Measurements from ENCODE around the gene SCG5.

The SCG5 gene

DNA sequence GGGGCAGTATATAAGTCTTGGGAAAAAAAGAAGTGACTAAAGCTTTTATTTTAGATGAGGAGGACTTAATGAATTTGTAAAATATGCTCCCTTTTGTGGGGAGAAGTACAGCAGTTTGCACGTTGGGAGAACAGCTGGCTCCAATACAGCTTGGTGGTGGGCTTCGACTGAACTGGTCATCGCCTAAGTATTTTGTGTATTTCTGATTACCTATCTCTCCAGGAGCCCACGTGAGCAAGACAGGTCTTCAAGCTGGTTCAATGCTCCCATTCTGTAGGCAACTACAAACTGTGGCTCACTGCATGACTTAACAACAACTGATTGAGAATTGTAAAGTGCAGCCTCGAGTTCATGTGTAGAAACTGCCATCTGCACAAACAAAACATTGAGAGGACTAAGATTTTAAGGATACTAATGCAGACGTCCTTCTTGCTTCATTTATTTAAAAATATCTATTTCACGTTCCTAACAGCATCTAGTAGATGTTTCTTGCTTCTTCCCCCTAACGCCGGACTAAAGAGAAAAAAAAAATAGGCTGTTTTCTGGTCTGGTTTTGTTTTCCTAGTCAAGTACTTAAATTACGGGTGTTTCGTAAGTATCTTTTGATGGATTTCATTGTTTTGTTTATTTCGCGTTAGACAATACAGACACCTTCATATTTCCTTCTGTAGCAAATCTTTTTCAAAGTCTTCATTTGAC is 74.9 kb downstream of the SCG5 start:
- no peak overlapping the region for H3K27ac ChIP-seq
- TF ChIP-seq, protein P1, sequence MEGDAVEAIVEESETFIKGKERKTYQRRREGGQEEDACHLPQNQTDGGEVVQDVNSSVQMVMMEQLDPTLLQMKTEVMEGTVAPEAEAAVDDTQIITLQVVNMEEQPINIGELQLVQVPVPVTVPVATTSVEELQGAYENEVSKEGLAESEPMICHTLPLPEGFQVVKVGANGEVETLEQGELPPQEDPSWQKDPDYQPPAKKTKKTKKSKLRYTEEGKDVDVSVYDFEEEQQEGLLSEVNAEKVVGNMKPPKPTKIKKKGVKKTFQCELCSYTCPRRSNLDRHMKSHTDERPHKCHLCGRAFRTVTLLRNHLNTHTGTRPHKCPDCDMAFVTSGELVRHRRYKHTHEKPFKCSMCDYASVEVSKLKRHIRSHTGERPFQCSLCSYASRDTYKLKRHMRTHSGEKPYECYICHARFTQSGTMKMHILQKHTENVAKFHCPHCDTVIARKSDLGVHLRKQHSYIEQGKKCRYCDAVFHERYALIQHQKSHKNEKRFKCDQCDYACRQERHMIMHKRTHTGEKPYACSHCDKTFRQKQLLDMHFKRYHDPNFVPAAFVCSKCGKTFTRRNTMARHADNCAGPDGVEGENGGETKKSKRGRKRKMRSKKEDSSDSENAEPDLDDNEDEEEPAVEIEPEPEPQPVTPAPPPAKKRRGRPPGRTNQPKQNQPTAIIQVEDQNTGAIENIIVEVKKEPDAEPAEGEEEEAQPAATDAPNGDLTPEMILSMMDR (conservative IDR thresholded peaks at IDR 0.05) = no peak

DNA sequence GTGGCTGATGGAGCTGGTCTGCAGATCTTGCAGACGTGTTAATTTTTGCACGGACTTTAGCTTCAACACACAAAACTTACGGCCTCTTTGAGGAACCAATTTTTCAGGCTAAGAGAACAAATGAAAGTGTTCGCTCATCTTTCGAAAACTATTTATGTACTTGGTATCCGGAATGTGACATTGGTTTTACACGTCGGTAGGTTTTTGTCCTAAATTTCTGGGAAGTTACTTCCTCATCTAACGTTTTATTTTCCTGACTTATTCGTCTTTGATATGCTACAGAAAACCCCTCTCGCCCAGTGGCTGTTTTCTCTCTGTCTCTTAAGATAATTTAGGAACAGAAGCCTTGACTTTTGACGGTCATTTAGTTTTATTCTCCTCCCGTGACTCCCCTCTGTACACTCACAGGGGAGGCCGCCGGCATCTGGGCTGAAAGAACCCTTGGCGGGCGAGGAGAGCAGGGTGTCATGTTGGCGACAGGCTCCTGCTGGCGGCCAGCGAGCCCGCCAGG is 75.5 kb downstream of the SCG5 start:
- TF ChIP-seq, protein P1 (conservative IDR thresholded peaks at IDR 0.05) = no peak
- peak overlapping the region; percentile 98; the same call in 1 of the 2 replicates for H3K27ac ChIP-seq

DNA sequence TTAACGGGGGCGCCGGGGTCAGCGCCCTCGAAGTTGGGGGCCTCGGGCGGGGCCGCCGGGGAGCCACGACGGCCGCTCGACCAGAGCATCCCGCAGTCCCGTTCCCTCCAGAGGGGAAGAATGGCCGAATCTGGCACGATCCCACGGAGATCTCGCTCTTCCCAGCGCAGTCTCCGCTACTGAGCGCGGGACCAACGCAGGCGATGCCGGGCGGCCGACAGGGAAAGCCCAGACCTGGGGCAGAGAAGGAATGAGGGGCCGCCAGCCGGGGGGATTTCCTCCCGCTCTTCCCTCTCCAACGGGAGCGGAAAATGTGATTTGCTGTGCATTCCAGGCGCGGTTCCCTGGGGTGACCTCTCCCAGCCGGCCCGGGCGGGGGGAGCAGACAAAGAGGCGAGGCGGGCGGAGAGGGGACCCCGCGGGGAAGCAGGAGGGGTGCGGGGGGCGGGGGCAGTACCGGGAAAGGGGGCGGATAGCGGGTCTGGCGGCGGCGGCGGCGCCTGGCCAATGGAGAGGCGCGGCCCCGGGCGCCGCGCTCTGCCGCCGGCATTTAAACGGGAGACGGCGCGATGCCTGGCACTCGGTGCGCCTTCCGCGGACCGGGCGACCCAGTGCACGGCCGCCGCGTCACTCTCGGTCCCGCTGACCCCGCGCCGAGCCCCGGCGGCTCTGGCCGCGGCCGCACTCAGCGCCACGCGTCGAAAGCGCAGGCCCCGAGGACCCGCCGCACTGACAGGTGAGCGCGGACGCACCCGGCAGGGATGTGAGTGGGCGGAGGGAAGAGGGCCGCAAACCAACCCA is 76.1 kb downstream of the SCG5 start, which contains the start of gene GREM1:
TSS of gene GREM1 (plus strand) at position 579 of the 801 bp plus-strand sequence. CDS start 12,687 bp downstream, outside the sequence.
- H3K27ac ChIP-seq = peak within 1 kb of the TSS; percentile 98
- TF ChIP-seq, protein P1 (conservative IDR thresholded peaks at IDR 0.05) = no peak

DNA sequence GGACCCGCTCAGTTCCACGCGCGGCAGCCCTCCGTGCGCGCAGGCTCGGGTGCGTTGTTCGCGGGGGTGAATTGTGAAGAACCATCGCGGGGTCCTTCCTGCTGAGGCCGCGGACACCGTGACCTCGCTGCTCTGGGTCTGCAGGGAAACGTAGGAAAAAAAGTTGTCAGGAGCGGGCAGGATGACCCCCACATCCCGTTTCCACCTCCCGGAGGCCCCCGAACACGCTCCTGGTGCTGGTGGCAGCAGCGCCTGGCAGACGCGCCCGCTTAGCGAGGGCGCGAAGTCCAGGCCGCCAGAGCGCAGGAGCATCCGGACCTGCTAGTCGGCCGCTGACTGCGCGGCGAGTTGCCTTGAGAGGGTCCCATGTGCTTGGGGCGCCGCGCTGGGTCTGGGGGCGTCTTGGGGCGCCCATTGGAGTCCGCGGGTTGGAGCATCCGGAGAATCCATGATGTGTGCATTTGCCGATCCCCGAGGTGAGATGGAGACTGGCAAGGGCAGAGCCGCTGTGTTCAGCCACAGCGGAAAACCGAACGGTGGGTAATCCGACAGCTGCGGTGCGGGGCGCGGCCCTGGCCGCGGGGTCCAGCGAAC is 76.8 kb downstream of the SCG5 start:
- peak overlapping the region; percentile 98 for H3K27ac ChIP-seq

DNA sequence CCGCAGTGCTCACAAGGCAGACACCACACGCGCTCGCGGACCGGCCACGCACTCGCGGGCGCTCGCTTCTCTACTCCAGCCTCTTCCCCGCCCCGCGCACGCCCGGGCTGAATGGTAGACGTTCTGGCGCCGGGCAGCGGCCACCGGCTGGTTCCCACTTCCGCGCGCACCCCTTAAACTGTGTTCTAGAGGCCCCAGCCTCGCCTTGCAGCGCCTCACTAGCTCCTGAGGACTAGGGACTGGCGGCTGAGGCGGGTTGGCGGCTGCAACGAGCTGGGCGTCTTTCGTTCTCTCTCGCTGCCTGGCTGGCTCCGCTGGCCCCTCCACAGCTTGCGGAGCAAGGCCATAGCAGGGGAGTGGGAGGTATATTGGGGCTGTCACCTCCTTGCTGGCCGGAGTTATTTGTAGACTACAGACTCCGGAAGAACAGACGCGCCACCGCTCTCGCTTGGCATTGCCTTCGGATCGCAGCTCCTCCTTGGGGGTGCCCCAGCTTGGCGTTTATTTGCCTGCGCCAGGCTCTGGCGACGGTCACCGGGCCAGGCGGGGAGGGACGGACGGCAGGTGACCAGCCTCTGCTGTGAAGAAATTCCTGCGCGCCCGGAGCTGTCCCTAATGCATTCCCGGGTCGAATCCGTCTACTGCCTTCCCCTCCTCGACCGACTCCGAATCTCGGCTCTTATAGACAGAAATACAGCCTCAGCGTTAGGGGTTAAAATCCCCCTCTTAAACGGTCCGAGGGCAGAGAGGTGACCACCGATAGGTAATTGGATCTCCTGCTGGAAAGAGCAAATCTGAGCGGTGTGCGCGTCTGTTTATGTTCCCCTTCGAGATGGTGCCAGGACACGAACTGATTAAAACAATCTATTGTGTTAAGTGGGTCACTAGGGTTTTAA is 77.6 kb downstream of the SCG5 start:
- TF ChIP-seq, protein P1 (conservative IDR thresholded peaks at IDR 0.05) = no peak
- H3K27ac ChIP-seq = peak overlapping the region; percentile 98

More for the DNA sequence above, 76.8 kb downstream of the SCG5 start:
- TF ChIP-seq, protein P1 (conservative IDR thresholded peaks at IDR 0.05) = no peak

DNA sequence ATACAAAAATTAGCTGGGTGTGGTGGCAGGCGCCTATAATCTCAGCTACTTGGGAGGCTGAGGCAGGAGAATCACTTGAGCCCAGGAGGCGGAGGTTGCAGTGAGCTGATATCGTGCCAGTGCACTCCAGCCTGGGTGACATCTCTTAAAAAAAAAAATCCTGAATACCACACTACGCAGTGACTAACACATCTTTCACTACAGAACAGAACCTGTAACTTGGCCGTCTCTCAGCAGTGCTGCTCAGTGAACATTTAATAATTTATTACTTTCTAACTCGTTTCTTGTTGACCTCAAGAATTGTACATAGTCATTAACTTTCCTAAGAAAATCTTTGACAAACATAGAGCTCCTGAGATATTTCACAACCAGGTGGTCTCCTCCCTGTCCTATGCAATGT is 80.1 kb downstream of the SCG5 start:
- H3K27ac ChIP-seq = peak overlapping the region; percentile 98
- TF ChIP-seq, protein P1 (conservative IDR thresholded peaks at IDR 0.05) = no peak

Data from VCaP (cell line).